Caco-2 (cell line): ENCODE measurements around the gene MED13L. TPM values are rescaled to one million over a fixed set of nuclear protein-coding genes. Genes with fewer than 3 reads are reported as not detected.

Source experiments
- BruUV-seq: library from RNA; stranded (reverse); fragments of 400-500 nt; replicated peaks from 2 replicates; lab custom pipeline; 2021; lab: Mats Ljungman, UMichigan
- CTCF ChIA-PET: fragments of 300-600 bp; sonication (Branson Sonifier 250); formaldehyde crosslinking; loops from one replicate; lab custom pipeline; 2022; ENCODE audit warnings: antibody characterized with exemption; lab: Charles Lee
- POLR2A ChIA-PET: fragments of 300-600 bp; sonication (Branson Sonifier 250); formaldehyde crosslinking; loops from one replicate; lab custom pipeline; 2022; ENCODE audit warnings: antibody characterized with exemption; lab: Charles Lee
- DNase-seq, 2 experiments: peaks; one replicate each; pipeline versions ENCODE4 v3.0.0 to v3.0.0-alpha.2; 2020 to 2022
- H3K27me3 ChIP-seq: replicated peaks from 2 replicates; pipeline ENCODE4 v1.6.0; 2011; ENCODE audit warnings: low read length; ENCODE audit not compliant: control insufficient read depth, insufficient read depth
- H3K36me3 ChIP-seq: 2 replicates; pipeline ENCODE4 v1.5.1; 2011; ENCODE audit warnings: low read length; ENCODE audit not compliant: control insufficient read depth, insufficient read depth
- H3K4me1 ChIP-seq: fragments of 250-450 bp; sonication (Bioruptor Pico); 2 replicates; pipeline ENCODE4 v1.5.1; 2020; ENCODE audit warnings: mild to moderate bottlenecking
- H3K4me3 ChIP-seq: 2 replicates; pipeline ENCODE4 v1.5.1; 2011; ENCODE audit warnings: low read depth, mild to moderate bottlenecking, control low read depth, low read length
- H3K9me3 ChIP-seq: fragments of 250-450 bp; sonication (Bioruptor Pico); 2 replicates; pipeline ENCODE4 v1.5.1; 2020; ENCODE audit warnings: mild to moderate bottlenecking, moderate library complexity
- H3K27ac Mint-ChIP-seq: one replicate; pipeline ENCODE4 v1.8.0; 2022; ENCODE audit warnings: mixed read lengths; ENCODE audit not compliant: unreplicated experiment
- H3K27me3 Mint-ChIP-seq: one replicate; pipeline ENCODE4 v1.8.0; 2022; ENCODE audit warnings: mixed read lengths; ENCODE audit not compliant: insufficient read depth, unreplicated experiment
- H3K36me3 Mint-ChIP-seq: one replicate; pipeline ENCODE4 v1.8.0; 2022; ENCODE audit warnings: mild to moderate bottlenecking, mixed read lengths; ENCODE audit not compliant: insufficient read depth, unreplicated experiment
- H3K4me1 Mint-ChIP-seq: one replicate; pipeline ENCODE4 v1.8.0; 2022; ENCODE audit warnings: low read depth, mixed read lengths; ENCODE audit not compliant: unreplicated experiment
- H3K4me3 Mint-ChIP-seq: one replicate; pipeline ENCODE4 v1.8.0; 2022; ENCODE audit warnings: mild to moderate bottlenecking, moderate library complexity, mixed read lengths; ENCODE audit not compliant: unreplicated experiment
- H3K9me3 Mint-ChIP-seq: one replicate; pipeline ENCODE4 v1.8.0; 2022; ENCODE audit warnings: mixed read lengths; ENCODE audit not compliant: unreplicated experiment
- intact Hi-C: fragments of 100-400 bp; cut with micrococcal nuclease; formaldehyde crosslinking; loops from one replicate; pipeline ENCODE4 v1.10.0; 2022; ENCODE audit not compliant: unreplicated experiment
- total RNA-seq: library from RNA; stranded (reverse); gene quantifications from 2 replicates; pipeline ENCODE4 v1.2.3, GENCODE V29; 2022
- TF ChIP-seq, protein P1 (sequence below), 2 experiments: fragments of 200-600 bp in 1 of 2; IDR thresholded peaks; 1 replicate in 1 of 2; 2 replicates in 1 of 2; pipeline versions ENCODE4 v1.5.1 to v1.8.0; 2011 to 2022; ENCODE audit warnings: antibody characterized with exemption in 1 of 2, control low read depth in 1 of 2, inconsistent platforms in 1 of 2, low read depth in 1 of 2, low read length in 1 of 2, mild to moderate bottlenecking in 1 of 2, moderate library complexity in 1 of 2; ENCODE audit not compliant: insufficient read depth in 1 of 2, severe bottlenecking in 1 of 2, unreplicated experiment in 1 of 2

Gene MED13L
- total RNA-seq, 1 experiment from 2014 or later = 160 TPM

DNA sequence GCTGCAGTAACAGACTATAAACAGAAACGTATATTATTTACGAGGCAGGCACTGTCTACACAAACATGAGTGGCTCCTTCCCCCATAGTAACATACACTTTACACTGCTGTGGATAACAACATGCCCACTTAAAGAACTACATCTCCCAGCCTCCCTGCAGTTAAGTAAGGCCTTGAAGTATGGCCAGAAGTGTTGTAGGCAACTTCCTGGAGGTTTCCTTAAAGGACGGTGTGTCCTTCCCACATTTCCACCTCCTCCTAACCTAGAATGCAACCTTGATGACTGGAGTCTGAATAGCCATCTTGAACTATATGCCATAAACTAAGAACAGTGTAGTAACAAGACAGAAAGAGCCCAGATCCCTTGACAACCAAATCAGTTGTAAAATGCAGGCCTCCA is 20.3 kb downstream of the MED13L start:
- Histone ChIP-seq H3K4me1 (peaks cover 31% of the 10 kb centered on the region), H3K9me3 (peaks cover under 1% of the 10 kb centered on the region; the same call in 1 of the 2 replicates), H3K27me3 (no peaks in the 10 kb centered on the region), H3K36me3 (no peaks in the 10 kb centered on the region), H3K4me3 (no peak overlapping the region)
- no TSS peak for BruUV-seq
- TF ChIP-seq, protein P1, sequence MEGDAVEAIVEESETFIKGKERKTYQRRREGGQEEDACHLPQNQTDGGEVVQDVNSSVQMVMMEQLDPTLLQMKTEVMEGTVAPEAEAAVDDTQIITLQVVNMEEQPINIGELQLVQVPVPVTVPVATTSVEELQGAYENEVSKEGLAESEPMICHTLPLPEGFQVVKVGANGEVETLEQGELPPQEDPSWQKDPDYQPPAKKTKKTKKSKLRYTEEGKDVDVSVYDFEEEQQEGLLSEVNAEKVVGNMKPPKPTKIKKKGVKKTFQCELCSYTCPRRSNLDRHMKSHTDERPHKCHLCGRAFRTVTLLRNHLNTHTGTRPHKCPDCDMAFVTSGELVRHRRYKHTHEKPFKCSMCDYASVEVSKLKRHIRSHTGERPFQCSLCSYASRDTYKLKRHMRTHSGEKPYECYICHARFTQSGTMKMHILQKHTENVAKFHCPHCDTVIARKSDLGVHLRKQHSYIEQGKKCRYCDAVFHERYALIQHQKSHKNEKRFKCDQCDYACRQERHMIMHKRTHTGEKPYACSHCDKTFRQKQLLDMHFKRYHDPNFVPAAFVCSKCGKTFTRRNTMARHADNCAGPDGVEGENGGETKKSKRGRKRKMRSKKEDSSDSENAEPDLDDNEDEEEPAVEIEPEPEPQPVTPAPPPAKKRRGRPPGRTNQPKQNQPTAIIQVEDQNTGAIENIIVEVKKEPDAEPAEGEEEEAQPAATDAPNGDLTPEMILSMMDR (IDR thresholded peaks at IDR 0.05; ENCODE audit: insufficient read depth in 1 of 2, low read depth in 1 of 2, low read length in 1 of 2, severe bottlenecking in 1 of 2, unreplicated experiment in 1 of 2) = no peak
- Mint-ChIP-seq H3K9me3 (no peaks in the 10 kb centered on the region), H3K27me3 (no peaks in the 10 kb centered on the region), H3K36me3 (no peaks in the 10 kb centered on the region), H3K27ac (no peak overlapping the region), H3K4me3 (no peak overlapping the region), H3K4me1 (peaks cover 48% of the 10 kb centered on the region)
- CTCF ChIA-PET = no interaction called here
- POLR2A ChIA-PET = no interaction called here
- no peak for DNase-seq
- intact Hi-C loops = no loop called here

DNA sequence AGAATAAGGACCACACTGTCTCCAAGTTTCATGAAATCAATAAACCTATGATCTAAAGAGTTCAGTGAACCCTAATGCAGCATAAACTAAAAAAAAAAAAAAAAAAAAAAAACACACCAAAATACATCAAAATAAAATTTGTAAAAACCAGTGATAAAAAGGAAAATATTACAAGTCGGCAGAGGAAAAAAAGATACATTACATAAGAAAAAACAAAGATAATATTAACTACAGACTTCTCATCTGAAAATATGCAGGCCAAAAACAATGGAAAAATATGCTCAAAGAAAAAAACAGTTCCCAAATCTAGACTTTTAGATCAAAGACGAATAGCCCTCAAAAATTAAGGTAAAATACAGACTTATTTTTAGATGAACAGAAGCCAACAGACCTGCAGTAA is 27.6 kb downstream of the MED13L start:
- POLR2A ChIA-PET = no interaction called here
- Mint-ChIP-seq H3K9me3 (peaks cover 18% of the 10 kb centered on the region), H3K27me3 (no peaks in the 10 kb centered on the region), H3K36me3 (peaks cover 5% of the 10 kb centered on the region), H3K4me3 (no peak overlapping the region), H3K27ac (no peak overlapping the region), H3K4me1 (peaks cover 29% of the 10 kb centered on the region)
- DNase-seq = no peak
- intact Hi-C loops = no loop called here
- Histone ChIP-seq H3K4me3 (no peak overlapping the region), H3K27me3 (no peaks in the 10 kb centered on the region), H3K36me3 (no peaks in the 10 kb centered on the region), H3K9me3 (peaks cover 17% of the 10 kb centered on the region; the same call in 1 of the 2 replicates), H3K4me1 (peaks cover 8% of the 10 kb centered on the region)
- no TSS peak for BruUV-seq
- TF ChIP-seq, protein P1 (IDR thresholded peaks at IDR 0.05; ENCODE audit: insufficient read depth in 1 of 2, low read depth in 1 of 2, low read length in 1 of 2, severe bottlenecking in 1 of 2, unreplicated experiment in 1 of 2) = no peak
- CTCF ChIA-PET = no interaction called here

DNA sequence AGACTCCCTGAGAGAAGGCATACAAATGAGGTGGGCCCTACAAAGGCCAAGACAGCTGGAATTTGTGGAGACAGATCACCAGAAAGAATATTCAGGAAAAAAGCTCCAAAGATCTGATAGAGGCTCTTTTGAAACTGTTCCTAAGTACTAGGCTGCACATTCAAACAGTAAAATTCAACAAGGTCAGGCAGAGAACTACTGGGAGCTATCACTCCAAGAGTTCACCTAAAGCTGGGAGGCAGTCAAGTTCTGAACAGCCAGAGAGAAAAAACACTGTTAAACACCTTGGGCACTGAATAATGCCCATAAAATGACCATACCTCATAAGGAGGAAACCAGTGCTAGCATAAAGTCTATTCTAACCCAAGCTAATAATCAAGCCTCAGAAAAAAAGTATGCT is 28.6 kb downstream of the MED13L start:
- no peaks in the 10 kb centered on the region for H3K27me3 ChIP-seq
- Mint-ChIP-seq H3K9me3 (peaks cover 18% of the 10 kb centered on the region), H3K27me3 (no peaks in the 10 kb centered on the region), H3K4me3 (no peak overlapping the region), H3K4me1 (peaks cover 34% of the 10 kb centered on the region), H3K27ac (no peak overlapping the region), H3K36me3 (peaks cover 5% of the 10 kb centered on the region)
- H3K9me3 ChIP-seq = peaks cover 17% of the 10 kb centered on the region; the same call in 1 of the 2 replicates
- no peak for DNase-seq
- H3K4me1 ChIP-seq = peaks cover 11% of the 10 kb centered on the region
- ChIA-PET CTCF (interaction anchor here (0.6 kb wide), 1 partner anchor 155 kb away, joined by 3 read pairs; no protein-coding TSS in a partner anchor), POLR2A (interaction anchor here (0.7 kb wide), 1 partner anchor 29 kb away, joined by 7 read pairs; no protein-coding TSS in a partner anchor)
- no peaks in the 10 kb centered on the region for H3K36me3 ChIP-seq
- intact Hi-C loops = no loop called here
- no TSS peak for BruUV-seq
- TF ChIP-seq, protein P1 (IDR thresholded peaks at IDR 0.05; ENCODE audit: insufficient read depth in 1 of 2, low read depth in 1 of 2, low read length in 1 of 2, severe bottlenecking in 1 of 2, unreplicated experiment in 1 of 2) = no peak
- no peak overlapping the region for H3K4me3 ChIP-seq
